ENCODE measurements around the gene NANOG. TPM values are rescaled to one million over a fixed set of nuclear protein-coding genes. Genes with fewer than 3 reads are reported as not detected.
"Not testable (repeated sequence)": the region's sequence is repeated elsewhere in the genome, so short reads cannot be mapped to it uniquely, and the experiment has no call there.

NANOG gene
- polyA plus RNA-seq, 3 donors: not detected

- WGBS, 3 donors: 51 to 86% (median 72%) methylated on average over 12 of the region's 12 CpGs
- H3K27ac ChIP-seq (ENCODE audit: low read depth, low read length): no peak overlapping the region
Observed at GRCh38 chr12:7797698-7798398, 8.6 kb downstream of the NANOG start.

GRCh38 chr12:7798750-7799308 is 9.6 kb downstream of the NANOG start:
- WGBS, 3 donors: 48 to 83% (median 76%) methylated on average over 1 of the region's 4 CpGs
- not testable (repeated sequence) for H3K27ac ChIP-seq (ENCODE audit: low read depth, low read length)

- 35 to 60% (median 57%) methylated on average over 4 of the region's 4 CpGs for WGBS, 3 donors
- H3K27ac ChIP-seq (ENCODE audit: low read depth, low read length): no peak overlapping the region
Observed at GRCh38 chr12:7801460-7801859, 12.3 kb downstream of the NANOG start.

GRCh38 chr12:7806319-7806718 is 17.1 kb downstream of the NANOG start:
- 57 to 79% (median 70%) methylated on average over 6 of the region's 6 CpGs for WGBS, 3 donors
- H3K27ac ChIP-seq (ENCODE audit: low read depth, low read length): not testable (repeated sequence)

GRCh38 chr12:7806863-7807487 is 17.8 kb downstream of the NANOG start:
- H3K27ac ChIP-seq (ENCODE audit: low read depth, low read length): no peak overlapping the region
- 2 to 6% (median 6%) methylated on average over 2 of the region's 2 CpGs for WGBS, 3 donors

- H3K27ac ChIP-seq (ENCODE audit: low read depth, low read length): not testable (repeated sequence)
- 71 to 84% (median 80%) methylated on average over 3 of the region's 4 CpGs for WGBS, 3 donors
Observed at GRCh38 chr12:7825754-7826153, 36.6 kb downstream of the NANOG start.

GRCh38 chr12:7829737-7830136 is 40.5 kb downstream of the NANOG start:
- not testable (repeated sequence) for H3K27ac ChIP-seq (ENCODE audit: low read depth, low read length)
- 95 to 98% (median 96%) methylated on average over 4 of the region's 4 CpGs for WGBS, 3 donors

- WGBS, 3 donors: 57 to 71% (median 63%) methylated on average over 6 of the region's 6 CpGs
- no peak overlapping the region for H3K27ac ChIP-seq (ENCODE audit: low read depth, low read length)
Observed at GRCh38 chr12:7832059-7832696, 43.0 kb downstream of the NANOG start.

- H3K27ac ChIP-seq (ENCODE audit: low read depth, low read length): not testable (repeated sequence)
- 74 to 77% (median 77%) methylated on average over 6 of the region's 6 CpGs for WGBS, 3 donors
Observed at GRCh38 chr12:7833201-7833600, 44.0 kb downstream of the NANOG start.

- WGBS, 3 donors: 86 to 93% (median 90%) methylated on average over 4 of the region's 4 CpGs
Observed at GRCh38 chr12:7833831-7834230, 44.6 kb downstream of the NANOG start.

GRCh38 chr12:7834701-7835100 is 45.5 kb downstream of the NANOG start:
- no peak overlapping the region for H3K27ac ChIP-seq (ENCODE audit: low read depth, low read length)
- WGBS, 3 donors: 49 to 74% (median 50%) methylated on average over 1 of the region's 1 CpG

More at GRCh38 chr12:7833831-7834230, 44.6 kb downstream of the NANOG start:
- no peak overlapping the region for H3K27ac ChIP-seq (ENCODE audit: low read depth, low read length)

- H3K27ac ChIP-seq (ENCODE audit: low read depth, low read length): no peak overlapping the region
- WGBS, 3 donors: 65 to 83% (median 68%) methylated on average over 9 of the region's 9 CpGs
Observed at GRCh38 chr12:7835116-7835515, 45.9 kb downstream of the NANOG start.

GRCh38 chr12:7835766-7836165 is 46.6 kb downstream of the NANOG start:
- WGBS, 3 donors: 60 to 68% (median 60%) methylated on average over 5 of the region's 5 CpGs

GRCh38 chr12:7837366-7837765 is 48.2 kb downstream of the NANOG start:
- no peak overlapping the region for H3K27ac ChIP-seq (ENCODE audit: low read depth, low read length)
- 57 to 78% (median 76%) methylated on average over 5 to 6 of the region's 6 CpGs for WGBS, 3 donors

More at GRCh38 chr12:7835766-7836165, 46.6 kb downstream of the NANOG start:
- no peak overlapping the region for H3K27ac ChIP-seq (ENCODE audit: low read depth, low read length)

GRCh38 chr12:7839226-7839625 is 50.0 kb downstream of the NANOG start:
- 48 to 57% (median 52%) methylated on average over 5 to 8 of the region's 10 CpGs for WGBS, 3 donors
- not testable (repeated sequence) for H3K27ac ChIP-seq (ENCODE audit: low read depth, low read length)

GRCh38 chr12:7839848-7840247 is 50.6 kb downstream of the NANOG start:
- 81 to 84% (median 83%) methylated on average over 5 to 7 of the region's 7 CpGs for WGBS, 3 donors
- H3K27ac ChIP-seq (ENCODE audit: low read depth, low read length): not testable (repeated sequence)

GRCh38 chr12:7842444-7842843 is 53.2 kb downstream of the NANOG start:
- 91 to 94% (median 94%) methylated on average over 9 of the region's 9 CpGs for whole genome bisulfite sequencing, 3 donors
- H3K27ac ChIP-seq (ENCODE audit: low read depth, low read length): not testable (repeated sequence)

GRCh38 chr12:7843149-7843548 is 53.9 kb downstream of the NANOG start:
- H3K27ac ChIP-seq (ENCODE audit: low read depth, low read length): not testable (repeated sequence)
- WGBS, 3 donors: 9 to 78% (median 17%) methylated on average over 3 to 5 of the region's 8 CpGs

GRCh38 chr12:7843583-7843982 is 54.4 kb downstream of the NANOG start:
- not testable (repeated sequence) for H3K27ac ChIP-seq (ENCODE audit: low read depth, low read length)
- whole genome bisulfite sequencing, 3 donors: 15 to 29% (median 16%) methylated on average over 3 to 4 of the region's 9 CpGs
